RKO (cell line): Measurements from ENCODE around the gene MAP3K5.
"Not testable (repeated sequence)": the region's sequence is repeated elsewhere in the genome, so short reads cannot be mapped to it uniquely, and the experiment has no call there.

Experiments used
- DNase-seq: peaks from one replicate; pipeline ENCODE4 v3.0.0-alpha.2; 2016; ENCODE audit warnings: low spot score

MAP3K5 gene

GRCh38 chr6:136773473-136773796, 18.8 kb downstream of the MAP3K5 start:
- no peak for DNase-seq

GRCh38 chr6:136772685-136773472, 19.4 kb downstream of the MAP3K5 start:
- no peak for DNase-seq

DNA sequence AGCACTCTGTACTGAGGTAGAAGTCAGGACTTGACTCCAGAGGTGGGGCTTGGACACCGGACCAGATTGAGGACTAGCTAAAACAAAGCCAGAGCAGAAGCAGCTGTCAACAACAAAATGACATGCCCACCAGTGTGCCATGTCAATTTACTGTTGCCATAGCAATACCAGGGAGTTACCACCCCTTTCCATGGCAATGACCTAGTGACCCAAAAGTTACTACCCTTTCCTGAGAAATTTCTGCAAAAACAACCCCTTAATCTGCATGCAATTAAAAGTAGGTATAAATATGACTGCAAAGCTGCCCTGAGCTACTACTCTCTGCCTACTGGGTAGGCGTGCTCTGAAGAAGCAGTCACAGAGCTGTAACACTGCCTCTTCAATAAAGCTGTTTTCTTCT, 21.0 kb downstream of the MAP3K5 start:
- DNase-seq = no peak

GRCh38 chr6:136769759-136770158, 22.5 kb downstream of the MAP3K5 start:
- no peak for DNase-seq

DNA sequence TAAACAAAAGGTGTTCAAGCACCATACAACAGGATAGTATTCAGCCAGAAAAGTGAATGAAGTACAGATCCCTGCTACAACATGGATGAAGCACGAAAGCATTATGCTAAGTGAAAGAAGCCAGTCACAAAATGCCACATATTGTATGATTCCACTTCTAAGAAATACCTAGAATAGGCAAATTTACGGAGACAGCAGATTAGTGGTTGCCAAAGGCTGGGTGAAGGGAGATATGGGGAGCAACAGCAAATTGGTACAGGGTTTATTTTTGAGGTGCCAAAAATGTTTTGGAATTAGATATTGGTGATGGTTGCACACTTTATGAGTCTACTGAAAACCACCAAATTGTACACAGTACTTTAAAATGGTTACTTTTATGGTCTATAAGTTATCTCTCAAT, 23.2 kb downstream of the MAP3K5 start:
- no peak for DNase-seq

DNA sequence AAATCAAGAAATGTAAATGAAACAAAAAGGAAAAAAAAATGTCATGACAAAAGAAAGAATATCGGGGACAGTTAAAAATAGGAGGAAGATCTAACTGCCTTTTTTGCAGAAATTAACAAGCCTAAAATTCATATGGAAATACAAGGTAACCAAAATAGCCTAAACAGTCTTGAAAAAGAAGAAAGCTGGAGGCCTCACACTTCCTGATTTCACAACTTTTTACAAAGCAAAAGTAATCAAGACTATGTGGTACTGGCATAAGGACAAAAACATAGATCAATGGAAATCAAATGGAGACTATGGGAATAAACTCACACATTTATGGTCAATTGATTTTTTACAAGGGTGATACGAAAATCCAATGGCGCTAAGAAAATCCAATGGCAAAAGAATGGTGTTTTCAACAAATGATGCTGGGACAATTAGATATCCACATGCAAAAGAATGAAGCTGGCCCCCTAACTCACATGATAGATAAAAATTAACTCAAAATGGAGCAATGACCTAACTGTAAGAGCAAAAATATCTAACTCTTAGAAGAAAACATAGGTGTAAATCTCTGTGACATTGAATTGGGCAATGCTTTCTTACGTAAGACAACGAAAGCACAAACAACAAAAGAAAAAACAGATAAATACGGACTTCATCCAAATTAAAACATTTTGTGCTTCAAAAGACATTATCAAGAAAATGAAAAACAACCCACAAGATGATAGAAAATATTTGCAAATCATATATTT, 24.5 kb downstream of the MAP3K5 start:
- no peak for DNase-seq

DNA sequence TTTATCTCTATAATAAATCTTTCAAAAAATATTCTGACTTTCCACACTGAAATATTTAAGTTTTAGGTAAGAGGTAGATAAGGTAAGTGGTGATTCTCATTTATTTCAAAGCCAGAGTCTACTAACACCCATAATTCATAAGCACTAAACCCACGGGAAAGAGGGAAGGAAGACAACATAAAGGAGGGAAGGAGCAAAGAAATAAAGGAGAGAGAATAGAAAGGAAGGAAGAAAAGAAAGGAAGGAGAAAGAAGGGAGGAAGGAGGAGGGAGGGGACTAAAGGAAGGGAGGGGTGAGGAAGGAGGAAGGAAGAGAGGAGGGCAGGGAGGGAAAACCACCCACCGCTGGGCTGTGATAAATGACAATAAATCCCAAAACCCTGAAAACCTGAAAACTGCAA, 25.2 kb downstream of the MAP3K5 start:
- no peak for DNase-seq

DNA sequence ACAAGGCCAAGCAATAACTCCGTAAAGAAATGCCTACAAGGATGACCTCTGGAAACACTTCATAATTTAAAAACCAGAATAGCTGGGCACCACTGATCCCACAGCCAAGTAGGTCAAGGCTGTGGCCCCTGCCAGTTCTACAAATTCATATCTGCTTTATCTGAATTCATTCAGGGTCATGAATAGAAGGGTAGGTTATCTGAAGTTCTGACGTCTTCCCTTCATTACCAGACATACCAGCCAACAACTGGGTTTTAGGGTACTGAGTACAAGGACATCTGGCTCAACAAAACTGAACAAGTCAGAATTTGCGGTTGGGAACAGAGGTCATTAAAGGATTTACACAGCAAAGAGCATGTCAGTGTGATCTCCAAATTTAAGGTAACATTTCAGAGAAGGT, 26.0 kb downstream of the MAP3K5 start:
- no peak for DNase-seq

- DNase-seq = no peak
Measured at GRCh38 chr6:136764517-136764993, 27.7 kb downstream of the MAP3K5 start.

DNA sequence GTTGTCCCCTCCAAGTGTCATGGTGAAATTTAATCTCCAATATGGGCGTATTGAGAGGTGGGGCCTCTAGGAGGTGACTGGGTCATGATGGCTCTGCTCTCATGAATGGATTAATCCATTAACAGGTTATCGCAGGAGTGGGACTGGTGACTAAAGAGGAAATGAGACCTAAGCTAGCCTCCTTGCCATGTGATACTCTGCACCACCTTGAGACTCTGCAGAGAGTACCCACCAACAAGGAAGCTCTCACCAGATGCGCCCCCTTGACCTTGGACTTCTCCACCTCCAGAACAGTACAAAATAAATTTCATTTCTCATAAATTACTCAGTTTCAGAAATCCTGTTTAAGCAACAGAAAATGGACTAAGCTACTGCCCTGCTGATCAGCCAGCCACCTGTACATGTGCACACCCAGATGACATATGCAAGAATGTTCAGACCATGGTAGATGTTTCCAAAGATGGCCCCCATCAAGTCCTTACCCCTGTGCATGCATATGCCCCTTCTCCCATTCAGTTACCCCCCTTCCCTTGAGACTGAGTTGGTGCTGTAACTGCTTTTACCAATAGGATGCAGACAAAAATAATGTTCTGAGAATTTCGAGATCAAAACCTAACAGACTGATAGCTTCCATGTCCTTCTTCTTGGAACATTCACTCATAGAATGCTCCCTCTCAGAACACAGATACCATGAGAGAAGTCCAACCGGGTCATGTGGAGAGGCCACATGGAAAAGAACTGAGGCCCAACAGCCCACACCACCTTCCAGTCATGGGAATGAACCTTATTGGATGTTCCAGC, 28.4 kb downstream of the MAP3K5 start:
- no peak for DNase-seq

- DNase-seq = no peak
Measured at GRCh38 chr6:136763255-136763654, 29.0 kb downstream of the MAP3K5 start.

DNA sequence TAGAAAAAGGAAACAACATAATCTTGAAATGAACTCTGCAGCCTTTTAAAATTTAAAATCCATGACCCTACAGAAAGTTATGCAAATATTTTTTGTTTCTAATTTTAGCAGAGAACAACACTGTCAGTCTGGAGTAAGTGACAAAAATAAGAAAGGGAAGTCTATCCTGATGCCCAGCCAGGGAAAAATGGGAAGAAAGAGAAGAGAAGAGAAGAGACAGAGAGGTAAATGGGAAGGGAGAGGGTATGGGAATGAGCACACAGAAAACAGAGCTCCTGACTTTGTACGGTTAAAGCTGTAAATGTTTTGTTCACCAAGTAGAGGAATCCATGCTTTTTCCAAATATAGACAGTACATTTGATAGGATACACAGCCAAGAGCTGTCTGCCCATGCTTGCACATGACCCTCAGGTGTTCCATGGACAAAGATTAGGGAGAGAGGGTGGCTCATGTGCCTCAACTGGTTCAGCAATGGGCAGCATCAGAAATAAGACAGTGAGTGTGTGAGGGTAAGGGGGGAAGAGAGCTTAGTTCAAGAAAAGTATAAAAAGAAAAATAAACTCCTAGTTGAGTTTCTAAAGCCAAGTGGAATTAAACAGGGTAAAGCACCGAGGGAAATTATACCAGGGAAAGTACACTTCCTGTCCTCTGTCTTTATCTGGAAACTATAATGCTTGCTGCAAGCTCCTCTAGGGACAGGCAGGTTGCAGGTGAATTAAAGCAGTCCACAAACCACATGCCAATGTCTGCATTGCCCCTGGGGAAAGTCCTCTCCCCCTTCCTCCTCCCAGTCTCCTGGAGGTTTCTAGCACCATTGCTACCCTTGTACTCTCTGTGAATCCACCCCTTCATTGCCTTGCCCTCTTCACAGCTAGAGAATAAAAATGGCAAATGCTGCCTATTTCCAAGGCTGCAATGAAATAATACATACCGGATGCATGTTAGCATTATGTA, 30.0 kb downstream of the MAP3K5 start:
- no peak for DNase-seq

DNA sequence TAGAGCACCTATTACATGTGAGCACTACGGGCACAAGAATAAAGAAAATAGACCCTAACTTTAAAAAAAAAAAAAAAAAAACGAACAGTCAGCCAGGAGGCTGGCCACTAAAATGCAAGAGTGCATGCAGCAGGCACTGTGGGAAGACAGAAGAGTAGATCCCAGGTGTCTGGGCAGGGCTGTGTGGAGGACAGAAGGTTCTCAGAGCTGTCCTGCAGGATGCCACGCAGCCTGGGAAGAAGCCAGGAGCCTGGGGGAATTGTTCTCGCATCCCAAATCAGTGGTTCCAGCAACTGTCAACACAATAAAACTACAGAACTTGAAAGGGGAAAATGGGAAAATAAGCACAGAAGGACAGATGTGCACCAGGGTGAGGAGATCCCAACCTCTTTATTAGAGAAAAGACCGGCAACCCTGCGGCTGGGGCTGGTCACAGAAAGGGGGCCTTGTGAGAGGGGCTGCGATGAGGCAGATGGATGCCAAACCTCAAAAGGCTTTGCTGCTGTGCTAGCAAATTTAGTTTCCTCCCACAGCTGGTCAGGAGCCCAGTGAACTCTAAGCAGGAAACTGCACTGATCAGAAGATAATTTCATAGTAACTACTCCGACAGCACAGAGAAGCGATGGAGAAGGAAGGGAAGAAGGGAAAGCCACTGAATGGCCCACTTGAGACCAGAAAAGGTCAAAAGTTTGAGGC, 30.9 kb downstream of the MAP3K5 start:
- DNase-seq = no peak

- not testable (repeated sequence) for DNase-seq
Measured at GRCh38 chr6:136760781-136761180, 31.5 kb downstream of the MAP3K5 start.

DNA sequence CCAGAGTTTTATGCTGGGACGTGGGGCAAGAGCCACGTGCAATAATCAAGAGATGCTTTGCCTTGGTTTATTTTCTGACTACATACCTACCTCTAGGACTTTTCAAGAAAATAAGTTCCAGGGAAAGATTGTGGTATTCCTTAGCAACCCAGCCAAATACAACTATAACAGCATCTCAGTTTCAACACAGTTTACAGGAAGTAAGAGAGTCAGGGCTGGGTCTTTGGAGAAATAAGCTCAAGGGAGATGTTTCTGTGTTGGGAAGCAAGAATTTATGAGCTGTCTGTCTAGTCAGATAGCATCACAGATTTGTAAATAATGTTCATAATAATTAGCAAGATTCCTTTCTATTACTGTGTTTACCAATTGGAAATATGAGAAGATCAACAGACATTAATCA, 35.1 kb downstream of the MAP3K5 start:
- no peak for DNase-seq

- DNase-seq = no peak
Measured at GRCh38 chr6:136754820-136755219, 37.5 kb downstream of the MAP3K5 start.

DNA sequence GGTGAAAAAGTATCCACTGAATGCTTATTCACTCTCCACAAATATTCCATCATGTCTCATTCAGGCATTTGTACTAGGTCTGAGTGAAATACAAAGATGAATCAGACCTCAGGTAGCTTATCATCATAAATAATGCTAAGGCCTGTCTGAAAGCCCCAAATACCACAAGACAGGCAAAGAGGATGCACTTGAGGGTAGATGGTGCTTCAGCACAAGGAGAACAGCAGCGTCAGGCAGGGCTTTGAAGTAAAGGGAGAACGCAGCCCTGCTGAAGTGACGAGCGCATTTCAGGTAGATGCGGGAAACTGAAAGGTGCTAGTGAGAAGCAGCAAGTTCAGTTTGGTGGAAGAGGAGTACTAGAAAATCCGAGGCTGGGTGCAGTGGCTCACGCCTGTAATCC, 38.7 kb downstream of the MAP3K5 start:
- DNase-seq = no peak

DNA sequence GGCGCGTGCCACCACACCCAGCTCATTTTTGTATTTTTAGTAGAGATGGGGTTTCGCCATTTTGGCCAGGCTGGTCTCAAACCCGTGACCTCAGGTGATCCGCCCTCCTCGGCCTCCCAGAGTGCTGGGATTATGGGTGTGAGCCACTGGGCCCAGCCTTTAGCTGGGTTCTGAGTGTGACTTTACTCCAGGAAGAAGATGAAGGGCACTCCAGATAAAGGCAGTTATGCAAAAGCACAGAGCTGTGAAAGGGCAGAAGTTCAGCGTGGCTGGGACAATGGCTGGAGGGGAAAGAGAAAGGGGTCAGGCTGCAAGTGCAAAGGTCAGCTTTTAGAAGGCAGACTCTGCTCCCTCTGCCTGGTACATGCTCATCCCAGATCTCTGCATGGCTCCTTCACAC, 39.7 kb downstream of the MAP3K5 start:
- no peak for DNase-seq

DNA sequence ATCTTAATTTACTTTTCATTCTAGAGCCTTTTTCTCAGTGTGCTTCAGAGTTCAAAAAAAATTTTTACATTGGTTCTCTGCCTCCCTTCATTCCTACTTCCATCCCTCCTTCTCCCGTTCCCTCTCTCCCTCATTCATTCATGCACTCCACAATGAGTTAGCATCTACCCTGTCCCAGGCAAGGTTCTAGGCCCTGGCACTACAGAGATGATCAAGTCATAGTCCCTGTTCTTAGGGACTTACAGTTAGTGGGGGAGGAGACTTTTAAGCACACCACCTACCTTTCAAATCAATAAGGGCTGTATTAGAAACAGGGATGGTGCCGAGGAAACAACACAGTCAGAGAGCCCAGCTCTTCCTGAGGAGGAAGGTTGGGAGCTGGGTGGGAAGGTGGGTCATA, 40.3 kb downstream of the MAP3K5 start:
- no peak for DNase-seq

GRCh38 chr6:136751522-136751956, 40.7 kb downstream of the MAP3K5 start:
- no peak for DNase-seq
